Thymus (tissue), 11 donors: ENCODE data around the gene CAMTA1. TPM values are rescaled to one million over a fixed set of nuclear protein-coding genes. Genes with fewer than 3 reads are reported as not detected.

Experiments used
- DNase-seq, 9 donors: peaks; one replicate each; pipeline ENCODE4 v3.0.0-alpha.2; 2013; ENCODE audit warnings: low spot score in 9 of 9, low read depth in 6 of 9, missing footprints in 1 of 9
- H3K27ac ChIP-seq, 2 donors: one replicate each; pipeline ENCODE4 v1.5.1; 2013; ENCODE audit warnings: control low read depth in 1 of 2, low read depth in 1 of 2, low read length in 1 of 2, mild to moderate bottlenecking in 1 of 2, moderate library complexity in 1 of 2
- H3K27me3 ChIP-seq, 2 donors: one replicate each; pipeline ENCODE4 v1.5.1; 2013; ENCODE audit warnings: low read length in 1 of 2; ENCODE audit not compliant: control insufficient read depth in 2 of 2, insufficient read depth in 1 of 2
- H3K36me3 ChIP-seq, 2 donors: one replicate each; pipeline ENCODE4 v1.5.1; 2013; ENCODE audit warnings: low read length in 1 of 2, mild to moderate bottlenecking in 1 of 2, moderate library complexity in 1 of 2; ENCODE audit not compliant: control insufficient read depth in 2 of 2, insufficient read depth in 2 of 2
- H3K4me1 ChIP-seq, 2 donors: one replicate each; pipeline ENCODE4 v1.5.1; 2013; ENCODE audit warnings: low read length in 2 of 2; ENCODE audit not compliant: control insufficient read depth in 2 of 2, insufficient read depth in 2 of 2
- H3K4me3 ChIP-seq, 2 donors: one replicate each; pipeline ENCODE4 v1.5.1; 2013; ENCODE audit warnings: low read length in 2 of 2, control low read depth in 1 of 2, mild to moderate bottlenecking in 1 of 2
- H3K9me3 ChIP-seq, 2 donors: one replicate each; pipeline ENCODE4 v1.5.1; 2013; ENCODE audit warnings: low read length in 1 of 2, mild to moderate bottlenecking in 1 of 2; ENCODE audit not compliant: control insufficient read depth in 2 of 2, insufficient read depth in 1 of 2
- WGBS: extraction: QIAGEN DNeasy Blood & Tissue Kit; methylation state at CpG from one replicate; pipeline ENCODE4 v1.1.7; 2013; 5-methylcytosine and 5-hydroxymethylcytosine counted together
- polyA plus RNA-seq: library from polyadenylated mRNA; stranded (reverse); fragments of 200-250 nt; gene quantifications from one replicate; pipeline ENCODE4 v1.2.3, GENCODE V29; 2013
- total RNA-seq: library from RNA; stranded (reverse); fragments of 120-200 nt; gene quantifications from one replicate; pipeline ENCODE4 v1.2.4, GENCODE V29; 2013
- donor health status: healthy.

CAMTA1 gene
- total and polyA plus RNA-seq, 2 donors, result 32.0 to 158 TPM

DNA sequence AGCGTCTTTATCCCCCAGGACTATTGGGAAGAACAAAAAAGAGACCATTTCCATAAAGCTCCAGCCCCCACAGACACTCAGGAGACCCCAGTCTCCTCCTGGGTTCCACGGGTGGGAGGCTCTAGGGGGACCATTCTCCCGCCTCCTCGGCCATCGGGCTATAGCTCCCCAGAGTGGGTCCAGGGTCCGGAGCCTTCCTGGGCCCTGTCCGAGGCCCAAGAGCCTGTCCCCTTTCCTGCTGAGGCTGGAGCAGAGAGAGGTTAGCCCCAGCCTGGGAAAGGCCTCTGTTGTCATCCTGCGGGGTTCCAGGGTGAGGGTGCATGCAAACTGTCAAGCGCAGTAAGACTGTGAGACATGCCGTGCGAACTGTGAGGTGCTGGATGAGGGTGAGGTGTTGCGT lies 166.3 kb downstream of the CAMTA1 start:
- WGBS, result 94% methylated on average over 12 of the region's 12 CpGs
- Histone ChIP-seq H3K36me3 (no peaks in the 10 kb centered on the region), H3K9me3 (no peaks in the 10 kb centered on the region), H3K4me3 (no peak overlapping the region), H3K27ac (no peak overlapping the region), H3K27me3 (peaks cover 0 to 4% of the 10 kb centered on the region in 2 donors), H3K4me1 (no peaks in the 10 kb centered on the region)
- no peak for DNase-seq

DNA sequence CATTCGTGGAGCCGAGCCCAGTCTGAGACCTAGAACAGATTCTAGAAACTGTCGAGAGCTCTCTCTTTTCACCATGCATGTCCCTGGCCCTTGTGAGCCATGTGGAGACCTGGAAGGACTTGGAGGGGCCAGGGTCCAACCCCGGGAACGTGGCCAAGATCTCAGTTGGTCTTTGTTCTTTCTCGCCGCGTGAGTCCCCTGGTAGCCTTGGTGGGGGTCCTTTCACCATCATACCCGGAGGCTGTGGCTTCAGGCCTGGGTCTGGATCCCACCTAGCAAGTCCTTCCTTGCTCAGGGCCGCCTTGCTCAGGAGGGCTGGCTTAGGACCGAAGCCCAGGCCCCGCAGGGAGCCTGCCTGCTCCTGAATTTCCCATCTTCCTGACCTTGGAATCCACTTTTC lies 168.0 kb downstream of the CAMTA1 start:
- 95% methylated on average over 12 of the region's 12 CpGs for WGBS

DNA sequence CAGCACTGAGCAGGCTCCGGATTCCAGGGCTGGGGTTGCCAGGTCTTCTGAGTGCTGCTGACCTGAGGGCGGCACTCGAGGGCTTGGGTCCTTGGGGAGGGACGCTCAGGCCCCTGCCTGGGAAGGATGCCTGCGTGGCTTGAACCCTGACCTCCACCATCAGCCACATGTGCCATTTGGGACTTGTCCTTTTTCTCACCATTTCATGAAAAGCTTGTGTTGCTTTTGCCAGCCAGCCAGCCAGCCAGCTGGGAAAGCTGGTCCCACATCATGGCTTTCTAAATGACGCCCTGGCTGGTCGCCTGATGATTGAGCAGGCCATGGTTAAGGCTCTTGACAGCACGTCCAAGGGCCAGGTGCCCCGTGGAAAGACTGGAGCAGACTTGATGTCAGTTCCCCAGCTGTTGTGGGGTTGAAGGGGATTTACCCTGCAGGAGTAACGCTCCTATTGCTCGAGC lies 168.7 kb downstream of the CAMTA1 start:
- no peaks in the 10 kb centered on the region for H3K9me3 ChIP-seq
- no peak for DNase-seq
- WGBS, result 93% methylated on average over 11 of the region's 11 CpGs

More for the DNA sequence above, 168.0 kb downstream of the CAMTA1 start:
- peaks cover 0 to 4% of the 10 kb centered on the region in 2 donors for H3K27me3 ChIP-seq
- no peak for DNase-seq
- no peaks in the 10 kb centered on the region for H3K9me3 ChIP-seq
- H3K4me3 ChIP-seq, result no peak overlapping the region
- H3K27ac ChIP-seq, result no peak overlapping the region
- H3K4me1 ChIP-seq, result no peaks in the 10 kb centered on the region
- H3K36me3 ChIP-seq, result no peaks in the 10 kb centered on the region

DNA sequence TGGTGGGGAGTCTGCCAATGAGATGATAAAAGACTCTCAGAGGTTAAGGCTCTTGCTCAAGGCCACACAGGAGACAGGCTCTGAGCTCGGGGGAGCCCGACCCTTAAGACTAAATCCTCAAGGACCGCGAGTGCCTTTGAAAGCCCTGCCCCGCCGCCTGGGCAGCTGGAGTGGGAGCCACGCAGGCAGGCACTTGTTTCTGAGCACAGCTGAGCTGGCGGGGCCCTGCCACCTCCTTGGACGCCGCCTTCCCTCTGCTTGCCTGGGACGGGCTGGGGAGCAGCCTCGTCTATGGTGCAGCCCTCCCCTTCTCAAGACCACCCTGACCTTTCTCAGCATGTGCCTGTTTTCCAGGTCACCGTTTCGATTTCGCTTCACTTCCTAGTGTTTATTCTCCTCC lies 169.3 kb downstream of the CAMTA1 start:
- WGBS, result 94% methylated on average over 15 of the region's 15 CpGs

More for the DNA sequence above, 168.7 kb downstream of the CAMTA1 start:
- Histone ChIP-seq H3K27me3 (peaks cover 0 to 4% of the 10 kb centered on the region in 2 donors), H3K4me1 (no peaks in the 10 kb centered on the region), H3K27ac (no peak overlapping the region), H3K4me3 (no peak overlapping the region), H3K36me3 (no peaks in the 10 kb centered on the region)

DNA sequence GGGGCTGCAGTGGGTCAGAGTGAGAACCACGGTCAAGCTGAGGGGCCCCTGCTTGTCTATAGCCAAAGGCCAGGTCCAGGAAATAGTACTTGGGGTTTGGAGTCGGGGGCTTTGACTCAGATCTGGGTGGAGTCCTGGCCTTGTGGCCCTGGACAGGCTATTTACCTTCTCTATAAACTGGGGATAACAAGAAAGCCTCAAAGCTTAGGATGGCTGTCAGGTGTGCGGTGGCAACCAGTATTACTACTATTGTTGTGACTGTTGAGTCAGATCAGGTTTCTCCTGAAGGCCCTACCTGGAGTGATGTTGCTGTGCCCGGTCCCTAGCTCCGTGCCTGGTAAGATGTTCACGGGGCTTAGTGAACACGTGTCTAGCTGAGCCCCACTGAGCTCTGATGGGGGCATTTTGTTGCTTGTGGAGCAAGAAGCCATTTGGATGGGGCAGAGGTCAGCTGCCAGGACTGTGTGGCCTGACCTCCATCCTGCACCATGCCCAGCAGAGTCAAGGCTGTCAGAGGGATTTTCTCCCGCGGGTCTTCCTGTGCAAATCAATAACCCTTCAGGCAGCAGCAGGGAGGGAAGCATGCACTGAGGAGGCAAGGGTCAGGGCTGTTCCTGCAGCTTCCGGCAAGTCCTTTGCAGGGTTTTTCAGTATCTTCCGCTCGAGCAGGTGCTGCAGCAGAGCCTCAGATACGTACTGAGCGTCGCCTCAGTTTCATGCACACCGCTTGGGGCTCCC lies 170.3 kb downstream of the CAMTA1 start:
- H3K27me3 ChIP-seq, result peaks cover 0 to 15% of the 10 kb centered on the region in 2 donors
- H3K9me3 ChIP-seq, result no peaks in the 10 kb centered on the region
- no peaks in the 10 kb centered on the region for H3K4me1 ChIP-seq
- H3K4me3 ChIP-seq, result no peak overlapping the region
- no peak for DNase-seq
- 94% methylated on average over 16 of the region's 16 CpGs for WGBS
- H3K36me3 ChIP-seq, result no peaks in the 10 kb centered on the region
- H3K27ac ChIP-seq, result no peak overlapping the region

More for the DNA sequence above, 169.3 kb downstream of the CAMTA1 start:
- no peak overlapping the region for H3K4me3 ChIP-seq
- H3K27ac ChIP-seq, result no peak overlapping the region
- peaks cover 0 to 8% of the 10 kb centered on the region in 2 donors for H3K27me3 ChIP-seq
- H3K4me1 ChIP-seq, result no peaks in the 10 kb centered on the region
- H3K36me3 ChIP-seq, result no peaks in the 10 kb centered on the region
- no peaks in the 10 kb centered on the region for H3K9me3 ChIP-seq
- DNase-seq, result no peak

DNA sequence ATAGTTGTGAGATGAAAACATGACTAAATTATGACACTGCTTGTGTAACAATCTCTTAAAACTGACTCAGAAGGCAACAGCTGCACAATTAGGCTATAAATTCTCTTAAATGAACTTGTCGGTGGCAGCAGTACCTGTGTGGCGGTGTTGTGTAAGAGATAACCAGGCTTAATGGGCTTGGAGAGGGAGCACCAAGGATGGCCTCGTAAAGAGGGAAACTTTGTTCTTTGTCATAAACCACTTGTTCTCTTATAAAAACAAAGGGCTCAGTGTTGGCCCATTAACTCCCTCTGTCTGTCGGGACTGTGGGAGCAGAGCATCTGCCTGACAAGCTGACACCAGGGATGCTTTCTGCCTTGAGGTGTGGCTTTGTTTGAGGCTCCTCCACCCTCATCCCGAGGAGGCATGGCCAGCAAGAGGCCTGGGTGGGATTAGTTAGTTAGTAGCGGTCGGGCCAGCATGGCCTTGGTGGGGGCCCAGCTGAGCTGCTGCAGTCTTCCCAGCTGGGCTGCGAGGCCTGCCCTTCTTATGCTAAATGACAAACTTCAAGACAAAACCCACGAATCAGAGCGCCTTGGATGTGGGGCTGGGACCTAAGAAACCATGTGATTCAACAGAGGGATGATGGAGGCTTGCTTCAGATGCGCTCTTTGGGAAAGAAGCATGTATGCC lies 171.4 kb downstream of the CAMTA1 start:
- Histone ChIP-seq H3K36me3 (no peaks in the 10 kb centered on the region), H3K27me3 (peaks cover 3 to 23% of the 10 kb centered on the region in 2 donors), H3K9me3 (no peaks in the 10 kb centered on the region), H3K4me3 (no peak overlapping the region), H3K4me1 (peaks cover 0 to under 1% of the 10 kb centered on the region in 2 donors), H3K27ac (no peak overlapping the region)
- 92% methylated on average over 11 of the region's 11 CpGs for WGBS
- DNase-seq, result no peak

DNA sequence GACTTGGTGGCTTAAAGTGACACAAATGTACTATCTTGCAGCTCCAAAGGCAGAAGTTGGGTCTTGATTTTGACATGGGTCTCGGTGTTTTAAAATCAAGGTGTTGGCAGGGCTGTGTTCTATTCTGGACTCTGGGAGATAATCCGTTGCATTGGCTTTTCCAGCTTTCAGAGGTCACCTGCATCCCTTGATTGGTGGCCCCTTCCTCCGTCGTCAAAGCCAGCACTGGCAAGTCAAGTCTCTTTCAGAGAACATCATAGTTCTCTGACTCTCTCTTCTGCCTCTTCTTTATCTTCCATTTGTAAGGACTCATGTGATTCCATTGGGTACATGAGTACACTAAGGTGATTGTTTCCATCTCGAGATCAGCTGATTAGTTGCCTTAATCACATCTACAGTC lies 172.1 kb downstream of the CAMTA1 start:
- H3K4me3 ChIP-seq, result no peak overlapping the region
- H3K36me3 ChIP-seq, result no peaks in the 10 kb centered on the region
- WGBS, result 96% methylated on average over 5 of the region's 5 CpGs
- H3K9me3 ChIP-seq, result no peaks in the 10 kb centered on the region
- H3K27ac ChIP-seq, result no peak overlapping the region
- H3K4me1 ChIP-seq, result peaks cover 0 to 5% of the 10 kb centered on the region in 2 donors
- DNase-seq, result no peak
- H3K27me3 ChIP-seq, result peaks cover 3 to 30% of the 10 kb centered on the region in 2 donors

DNA sequence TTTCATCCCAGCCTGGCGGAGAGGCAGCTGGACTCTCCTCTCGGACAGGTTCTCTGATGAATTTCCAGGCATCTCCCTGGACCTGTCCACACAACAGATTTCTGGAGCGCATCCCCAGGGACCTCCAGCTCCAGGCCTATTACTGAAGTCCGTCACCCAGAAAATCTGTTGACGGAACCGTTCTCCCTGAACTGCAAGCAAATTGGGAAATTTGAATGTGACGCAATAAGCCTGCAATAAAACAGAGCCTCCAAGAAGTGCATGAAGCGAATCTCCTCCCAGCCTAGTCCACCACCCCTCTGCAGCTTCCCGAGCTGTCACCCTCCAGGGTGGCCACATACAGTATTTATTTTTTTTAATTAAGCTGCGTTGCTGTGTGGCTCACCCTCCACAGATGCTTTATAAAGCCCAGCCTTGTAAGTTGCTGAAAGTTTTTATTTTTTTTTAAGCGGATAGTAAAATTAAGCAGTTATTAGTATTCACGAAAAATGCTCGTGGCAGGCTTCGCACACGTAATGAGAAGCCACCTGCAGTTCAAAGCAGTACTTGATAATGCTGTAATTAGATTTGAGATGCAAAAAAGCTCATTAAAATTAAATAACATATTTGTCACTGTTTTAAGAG lies 173.3 kb downstream of the CAMTA1 start:
- Histone ChIP-seq H3K27ac (no peak overlapping the region), H3K4me1 (peaks cover 5 to 6% of the 10 kb centered on the region in 2 donors), H3K27me3 (peaks cover 3 to 41% of the 10 kb centered on the region in 2 donors), H3K9me3 (no peaks in the 10 kb centered on the region), H3K36me3 (no peaks in the 10 kb centered on the region), H3K4me3 (no peak overlapping the region)
- WGBS, result 94% methylated on average over 15 of the region's 15 CpGs
- DNase-seq, result no peak

DNA sequence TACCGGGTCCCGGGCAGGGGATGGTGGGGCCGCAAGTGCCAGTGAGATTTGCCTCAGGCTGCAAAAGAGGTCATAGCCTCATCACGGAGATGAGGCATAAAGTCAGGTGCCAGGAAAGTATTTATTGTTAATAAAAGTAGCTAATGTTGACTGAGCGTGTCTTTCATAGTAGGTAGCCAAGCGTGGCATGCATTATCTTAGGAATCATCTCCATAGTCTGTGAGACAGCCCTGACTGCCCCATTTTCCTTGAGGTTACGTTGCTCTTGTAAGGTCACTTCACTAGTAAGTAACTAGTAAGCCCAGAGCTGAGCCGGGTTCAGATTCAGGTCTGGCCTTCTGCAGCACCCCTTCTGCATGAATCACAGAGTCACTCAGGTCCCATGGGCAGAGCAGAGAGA lies 174.2 kb downstream of the CAMTA1 start:
- peaks cover 3 to 49% of the 10 kb centered on the region in 2 donors for H3K27me3 ChIP-seq
- no peak overlapping the region for H3K4me3 ChIP-seq
- no peak for DNase-seq
- WGBS, result 95% methylated on average over 8 of the region's 8 CpGs
- H3K4me1 ChIP-seq, result peaks cover 5 to 12% of the 10 kb centered on the region in 2 donors
- H3K27ac ChIP-seq, result no peak overlapping the region
- H3K9me3 ChIP-seq, result no peaks in the 10 kb centered on the region
- H3K36me3 ChIP-seq, result no peaks in the 10 kb centered on the region
